HG03432 (cell line): ENCODE results near the gene FNDC1.

Experiments used
- ATAC-seq: cut with Tn5 transposase; IDR thresholded peaks from one replicate; pipeline ENCODE4 v1.9.1; 2021; ENCODE audit warnings: mild to moderate bottlenecking, moderate library complexity; ENCODE audit not compliant: unreplicated experiment

FNDC1 gene

GRCh38 chr6:159203304-159204005 is 34.3 kb downstream of the FNDC1 start:
- no peak for ATAC-seq

- no peak for ATAC-seq
Observed at GRCh38 chr6:159204605-159205004, 35.4 kb downstream of the FNDC1 start.

GRCh38 chr6:159212028-159212427 is 42.8 kb downstream of the FNDC1 start:
- no peak for ATAC-seq

- no peak for ATAC-seq
Observed at GRCh38 chr6:159212525-159213280, 43.5 kb downstream of the FNDC1 start.

GRCh38 chr6:159213405-159213804 is 44.2 kb downstream of the FNDC1 start:
- ATAC-seq, result no peak

- ATAC-seq, result no peak
Observed at GRCh38 chr6:159214281-159214680, 45.1 kb downstream of the FNDC1 start.

- peak; percentile 86 for ATAC-seq
Observed at GRCh38 chr6:159217595-159218275, 48.5 kb downstream of the FNDC1 start.

- no peak for ATAC-seq
Observed at GRCh38 chr6:159220093-159220492, 50.9 kb downstream of the FNDC1 start.

GRCh38 chr6:159221486-159222170 is 52.4 kb downstream of the FNDC1 start:
- no peak for ATAC-seq

- no peak for ATAC-seq
Observed at GRCh38 chr6:159224452-159224851, 55.3 kb downstream of the FNDC1 start.

GRCh38 chr6:159229651-159230051 is 60.5 kb downstream of the FNDC1 start:
- ATAC-seq, result no peak

- no peak for ATAC-seq
Observed at GRCh38 chr6:159232106-159232645, 63.0 kb downstream of the FNDC1 start.

GRCh38 chr6:159232751-159233150 is 63.6 kb downstream of the FNDC1 start:
- ATAC-seq, result no peak

- no peak for ATAC-seq
Observed at GRCh38 chr6:159233365-159234101, 64.3 kb downstream of the FNDC1 start.

GRCh38 chr6:159234102-159234553 is 64.9 kb downstream of the FNDC1 start:
- ATAC-seq, result no peak

- ATAC-seq, result no peak
Observed at GRCh38 chr6:159238920-159239558, 69.8 kb downstream of the FNDC1 start.

GRCh38 chr6:159249128-159249527 is 79.9 kb downstream of the FNDC1 start:
- no peak for ATAC-seq

- ATAC-seq, result no peak
Observed at GRCh38 chr6:159249752-159250151, 80.6 kb downstream of the FNDC1 start.

GRCh38 chr6:159250633-159251032 is 81.4 kb downstream of the FNDC1 start:
- no peak for ATAC-seq
